Measurements from ENCODE around the gene SPG11.
"Not testable (repeated sequence)": the region's sequence is repeated elsewhere in the genome, so short reads cannot be mapped to it uniquely, and the experiment has no call there.

The SPG11 gene

GRCh38 chr15:44682211-44682610 is 18.7 kb upstream of the SPG11 start:
- DNase-seq (ENCODE audit: low spot score), result no peak

- no peak for DNase-seq (ENCODE audit: low spot score)
These were observed 13.2 kb upstream of the SPG11 start for GRCh38 chr15:44676676-44677075.

- DNase-seq (ENCODE audit: low spot score), result no peak
These were observed 12.4 kb upstream of the SPG11 start for GRCh38 chr15:44675911-44676310.

- DNase-seq (ENCODE audit: low spot score), result no peak
These were observed 10.2 kb upstream of the SPG11 start for GRCh38 chr15:44673639-44674038.

- DNase-seq (ENCODE audit: low spot score), result no peak
These were observed 6.9 kb upstream of the SPG11 start for GRCh38 chr15:44670087-44670950.

GRCh38 chr15:44668921-44669320 is 5.5 kb upstream of the SPG11 start:
- no peak for DNase-seq (ENCODE audit: low spot score)

GRCh38 chr15:44667039-44667360 is 3.5 kb upstream of the SPG11 start:
- no peak for DNase-seq (ENCODE audit: low spot score)

GRCh38 chr15:44666210-44667038 is 3.0 kb upstream of the SPG11 start:
- DNase-seq (ENCODE audit: low spot score), result no peak

- DNase-seq (ENCODE audit: low spot score), result peak; percentile 10
These were observed 718 bp downstream of the SPG11 start for GRCh38 chr15:44662478-44663409.

GRCh38 chr15:44661576-44661975 is 1.9 kb downstream of the SPG11 start:
- DNase-seq (ENCODE audit: low spot score), result no peak

GRCh38 chr15:44659056-44659455 is 4.4 kb downstream of the SPG11 start:
- DNase-seq (ENCODE audit: low spot score), result no peak

- no peak for DNase-seq (ENCODE audit: low spot score)
These were observed 6.1 kb downstream of the SPG11 start for GRCh38 chr15:44657378-44657777.

- DNase-seq (ENCODE audit: low spot score), result no peak
These were observed 6.5 kb downstream of the SPG11 start for GRCh38 chr15:44656913-44657312.

GRCh38 chr15:44656298-44656697 is 7.2 kb downstream of the SPG11 start:
- DNase-seq (ENCODE audit: low spot score), result no peak

- no peak for DNase-seq (ENCODE audit: low spot score)
These were observed 8.6 kb downstream of the SPG11 start for GRCh38 chr15:44654858-44655257.

GRCh38 chr15:44647637-44648036 is 15.8 kb downstream of the SPG11 start:
- DNase-seq (ENCODE audit: low spot score), result no peak

- no peak for DNase-seq (ENCODE audit: low spot score)
These were observed 16.4 kb downstream of the SPG11 start for GRCh38 chr15:44647036-44647435.

- no peak for DNase-seq (ENCODE audit: low spot score)
These were observed 17.0 kb downstream of the SPG11 start for GRCh38 chr15:44646460-44646859.

GRCh38 chr15:44641651-44642050 is 21.8 kb downstream of the SPG11 start:
- no peak for DNase-seq (ENCODE audit: low spot score)

- DNase-seq (ENCODE audit: low spot score), result no peak
These were observed 26.5 kb downstream of the SPG11 start for GRCh38 chr15:44636976-44637375.

- DNase-seq (ENCODE audit: low spot score), result no peak
These were observed 29.9 kb downstream of the SPG11 start for GRCh38 chr15:44633603-44634002.

- DNase-seq (ENCODE audit: low spot score), result not testable (repeated sequence)
These were observed 38.2 kb downstream of the SPG11 start for GRCh38 chr15:44625286-44625685.
